ENCODE results near the gene TRA2B. TPM values are rescaled to one million over a fixed set of nuclear protein-coding genes. Genes with fewer than 3 reads are reported as not detected.

The TRA2B gene
- 142 and 206 TPM in 2 replicates for total RNA-seq

DNA sequence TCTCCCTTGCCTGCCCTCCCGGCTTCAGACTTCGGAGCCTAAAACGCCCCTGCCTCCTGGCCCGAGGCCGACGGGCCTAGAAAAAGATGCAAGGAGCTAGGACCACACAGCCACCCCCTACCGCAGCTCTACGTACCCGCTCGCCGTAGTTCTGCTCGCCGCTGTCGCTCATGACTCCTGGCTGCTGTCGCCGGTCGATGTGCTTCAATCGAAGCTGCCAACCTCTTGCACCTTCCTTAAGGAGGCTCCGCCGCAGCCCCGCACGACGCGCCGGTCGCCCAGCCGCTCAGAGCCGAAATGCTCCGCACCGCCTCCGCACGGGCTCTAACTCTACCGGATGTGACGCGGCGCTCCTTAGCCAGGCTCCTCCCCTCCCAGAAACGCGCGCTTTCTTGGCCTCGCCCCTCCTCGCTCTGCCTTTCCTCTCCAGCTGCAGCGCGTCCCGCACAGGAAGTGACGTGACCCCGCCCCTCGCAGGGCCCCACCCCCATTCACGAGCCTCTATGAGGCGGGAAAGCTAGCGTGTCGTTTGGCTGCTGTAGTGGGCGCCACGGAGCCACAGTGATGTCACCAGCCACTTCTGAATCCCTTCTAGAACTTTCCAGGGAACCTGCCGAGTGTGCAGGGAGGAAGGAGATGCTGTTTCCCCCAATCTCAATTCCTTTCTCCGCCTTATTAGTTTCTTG is at the start of gene TRA2B:
TSS of gene TRA2B (minus strand) at position 326 of the 686 bp plus-strand sequence. CDS start at position 172, 154 bp downstream.

Other genes with a start within 250 kb of the TRA2B start
- gene IGF2BP2, start 113.0 kb downstream of the TRA2B start, total RNA-seq = 34.9 and 43.3 TPM in 2 replicates
- 22.9 and 38.8 TPM in 2 replicates for gene ETV5, start 171.1 kb upstream of the TRA2B start, total RNA-seq

Data from articular chondrocyte of knee joint (primary cell).